Vagina (tissue), 2 donors: ENCODE results near the gene ARPC1A.

Experiments
- CTCF ChIP-seq, 3 experiments: fragments of 450-650 bp in 2 of 3; fragments of 200-600 bp in 1 of 3; sonication (generic) in 1 of 3; IDR thresholded peaks; one replicate each; pipeline ENCODE4 v1.5.1; 2017 to 2019; ENCODE audit warnings: antibody characterized with exemption in 3 of 3, mild to moderate bottlenecking in 2 of 3, moderate library complexity in 2 of 3
- POLR2AphosphoS5 ChIP-seq, 2 donors: sonication (generic); formaldehyde crosslinking; IDR thresholded peaks; one replicate each; pipeline ENCODE4 v1.9.0; 2017; ENCODE audit warnings: antibody characterized with exemption in 2 of 2, mild to moderate bottlenecking in 2 of 2, low read depth in 1 of 2; ENCODE audit not compliant: insufficient read depth in 1 of 2

- TF ChIP-seq CTCF (IDR thresholded peaks at IDR 0.05) (no peak), POLR2AphosphoS5 (IDR thresholded peaks at IDR 0.05; ENCODE audit: insufficient read depth in 1 of 2, low read depth in 1 of 2) (no peak)
These were observed 73.9 kb downstream of the ARPC1A start for GRCh38 chr7:99399597-99399996.
